Stimulated activated CD4-positive, alpha-beta T cell treated with anti-CD3 and anti-CD28 coated beads, TNF-alpha, amount 100 ng/mL, for 1 hour (primary cell): Measurements from ENCODE around the gene HPS1.

Source experiments
- DNase-seq, 3 donors: peaks; one replicate each; pipeline ENCODE4 v3.0.0-alpha.2; 2020; ENCODE audit warnings: low read depth in 3 of 3, low spot score in 1 of 3

HPS1 gene

DNA sequence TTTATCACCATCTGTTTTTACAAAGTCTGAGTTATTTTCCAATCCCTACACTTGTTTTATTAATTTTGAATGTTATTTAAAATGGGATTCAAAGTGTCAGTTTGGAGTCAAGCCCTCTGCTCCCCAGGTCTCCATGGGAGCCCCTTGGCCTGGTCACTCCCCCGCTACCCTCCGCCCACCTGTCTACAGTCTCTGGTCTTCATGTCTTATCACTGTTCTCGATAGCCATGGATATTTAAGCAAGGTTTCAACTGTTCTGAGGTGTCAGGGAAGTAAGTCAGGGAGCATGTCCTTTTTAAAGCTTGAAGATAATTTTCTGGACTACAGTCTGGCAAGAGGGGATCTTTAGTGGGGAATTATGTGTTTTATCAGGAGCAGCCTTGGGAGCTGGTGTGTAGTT lies 19.1 kb upstream of the HPS1 start:
- no peak for DNase-seq

DNA sequence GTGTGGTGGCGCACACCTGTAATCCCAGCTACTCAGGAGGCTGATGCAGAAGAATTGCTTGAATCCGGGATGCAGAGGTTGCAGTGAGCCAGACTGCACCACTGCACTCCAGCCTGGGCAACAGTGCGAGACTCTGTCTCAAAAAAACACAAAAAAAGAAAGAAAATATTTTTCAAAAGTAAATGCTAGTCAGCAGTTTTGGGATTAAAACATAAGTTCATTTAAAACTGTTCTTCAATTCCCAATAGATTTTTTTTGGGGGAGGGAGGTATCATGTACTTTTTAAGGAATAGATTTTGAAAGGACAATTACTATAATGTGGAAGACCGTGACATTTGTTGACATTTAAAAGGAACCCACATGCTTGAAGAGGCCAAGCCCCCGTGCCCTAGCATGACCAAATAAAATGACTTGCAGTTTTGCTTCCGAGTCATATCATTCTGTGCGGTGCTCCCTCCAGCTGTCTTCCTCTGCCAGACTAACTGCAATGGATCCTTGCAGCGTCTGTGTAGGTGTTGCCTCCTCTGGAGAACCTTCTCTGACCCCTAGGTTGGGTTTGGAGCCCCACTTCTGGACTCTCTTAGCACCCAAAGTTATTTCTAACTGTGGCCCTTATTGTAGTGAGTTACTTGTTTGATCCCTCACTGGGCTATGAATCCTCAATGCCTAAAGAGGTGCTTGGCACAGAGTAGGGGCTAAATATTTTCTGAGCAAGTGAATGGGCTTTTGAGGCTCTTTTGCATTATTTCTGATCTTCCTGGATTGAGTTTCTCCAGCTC lies 17.4 kb upstream of the HPS1 start:
- DNase-seq = no peak

DNA sequence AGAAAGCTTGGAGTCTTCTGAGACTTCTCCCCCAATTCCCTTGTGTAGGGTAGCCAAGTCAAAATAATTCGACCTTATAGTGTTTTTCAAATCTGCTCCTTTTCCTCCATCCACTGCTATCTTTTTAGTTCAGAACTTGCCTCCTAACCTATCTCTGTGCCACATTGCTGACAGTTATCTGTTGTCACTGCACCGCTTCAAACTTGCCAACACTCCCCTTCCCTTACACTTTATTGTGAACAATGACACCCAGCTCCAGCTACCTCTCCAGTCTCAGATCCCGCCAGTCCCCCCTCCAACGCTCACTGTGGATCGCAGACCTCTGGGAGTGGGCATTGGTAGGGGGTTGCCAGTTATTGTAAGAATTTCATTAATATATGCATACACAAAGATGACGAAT lies 16.3 kb upstream of the HPS1 start:
- no peak for DNase-seq

DNA sequence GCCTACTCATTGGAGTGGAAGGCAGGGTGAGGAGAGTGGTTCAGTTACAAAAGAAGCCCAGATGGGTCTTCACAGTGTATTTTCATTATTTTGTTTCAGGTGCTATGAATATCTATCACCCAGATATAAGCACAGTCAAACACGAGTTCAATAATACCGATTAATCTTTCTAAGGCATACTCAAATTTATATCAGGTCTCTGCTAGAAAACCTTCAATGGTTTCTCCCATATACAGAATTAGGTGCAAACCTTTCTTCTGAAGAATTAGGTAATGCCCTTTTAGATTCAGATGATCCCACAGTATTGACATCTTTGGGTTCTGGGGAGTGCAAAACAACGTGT lies 14.7 kb upstream of the HPS1 start:
- DNase-seq = no peak

- no peak for DNase-seq
Observed at GRCh38 chr10:98460837-98461499, 14.2 kb upstream of the HPS1 start.

- DNase-seq = no peak
Observed at GRCh38 chr10:98458809-98459784, 12.4 kb upstream of the HPS1 start.

DNA sequence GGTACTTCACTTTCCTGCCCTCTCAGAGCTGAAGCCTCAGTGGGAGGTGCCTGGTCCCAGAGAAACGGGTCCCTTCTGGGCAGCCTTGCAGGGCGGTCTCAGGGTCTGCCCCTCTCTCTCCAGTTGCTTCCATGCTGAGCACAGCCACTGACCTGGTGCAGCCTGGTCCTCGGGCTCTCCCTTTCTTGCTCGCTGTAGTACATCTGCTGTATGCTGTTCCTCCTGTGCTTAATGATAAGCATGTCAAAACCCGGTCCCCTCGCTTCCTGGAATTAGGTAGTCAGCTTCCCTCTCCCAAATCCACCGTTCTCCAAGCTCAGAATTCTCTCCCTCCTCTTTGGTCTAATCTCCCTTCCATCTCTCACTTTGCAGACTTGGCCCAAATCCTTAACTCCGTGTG lies 11.0 kb upstream of the HPS1 start:
- no peak for DNase-seq

DNA sequence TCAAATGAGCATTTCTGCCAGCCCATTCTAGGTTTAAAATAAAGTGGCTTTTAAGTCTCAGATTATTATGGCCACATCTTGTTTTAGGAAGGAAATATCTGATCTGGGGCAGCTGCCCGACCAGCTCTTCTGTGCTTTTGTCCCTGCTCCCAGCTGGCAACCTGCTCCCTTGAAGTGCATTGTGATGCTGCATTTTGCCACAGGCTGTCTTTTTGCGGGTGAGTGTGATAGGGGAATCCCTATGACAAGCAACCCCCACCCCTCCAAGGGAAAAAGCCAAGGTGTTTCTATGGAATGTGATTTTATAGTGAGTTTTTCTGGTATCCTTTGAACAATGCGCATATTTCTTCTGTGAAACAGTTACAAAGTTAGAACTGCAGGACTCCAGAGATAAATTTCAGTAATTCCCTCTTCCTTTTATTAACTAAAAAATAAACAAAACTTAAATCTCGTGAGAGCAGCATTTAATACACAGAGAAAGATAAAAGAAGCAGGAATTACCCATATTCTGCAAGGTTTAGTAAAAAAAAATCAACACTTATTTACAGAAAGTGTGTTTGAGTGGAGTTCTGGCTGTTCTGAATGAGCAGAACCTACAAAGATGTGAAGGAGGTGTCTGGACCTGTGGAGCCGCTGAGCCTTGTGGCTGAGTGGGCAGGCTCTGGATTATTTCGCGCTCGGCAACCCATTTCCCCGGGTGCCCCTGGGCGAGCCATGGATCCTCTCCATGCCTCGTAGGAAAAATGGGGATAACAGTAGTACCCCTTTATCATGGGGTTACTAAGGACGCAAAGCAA lies 10.1 kb upstream of the HPS1 start:
- DNase-seq = no peak

DNA sequence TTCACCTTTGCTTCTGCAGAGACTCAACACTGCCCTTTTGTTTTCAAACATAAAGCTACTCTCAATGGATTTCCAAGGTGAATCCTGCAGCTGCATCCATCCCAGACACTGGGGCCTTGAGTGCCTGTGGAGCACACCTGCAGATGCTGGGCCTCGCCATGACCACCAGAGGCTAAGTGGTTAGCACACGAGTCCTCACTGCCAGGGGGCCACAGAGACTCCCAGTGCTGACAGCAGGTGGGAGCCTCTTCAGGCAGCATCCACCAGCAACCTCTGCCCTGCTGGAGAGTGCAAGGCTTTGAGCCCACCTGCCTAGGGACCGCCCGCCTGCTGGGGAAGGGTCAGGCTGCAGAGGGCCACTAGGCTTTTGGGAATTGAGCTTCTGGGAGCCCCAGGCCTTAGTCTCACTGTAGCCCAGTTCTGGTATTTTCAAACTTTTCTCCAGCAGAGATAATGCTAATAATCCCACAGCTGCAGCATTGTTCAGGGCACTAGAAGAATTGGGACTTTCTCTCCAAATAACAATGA lies 9.4 kb upstream of the HPS1 start:
- DNase-seq = no peak

GRCh38 chr10:98453729-98454128 lies 7.0 kb upstream of the HPS1 start:
- no peak for DNase-seq

DNA sequence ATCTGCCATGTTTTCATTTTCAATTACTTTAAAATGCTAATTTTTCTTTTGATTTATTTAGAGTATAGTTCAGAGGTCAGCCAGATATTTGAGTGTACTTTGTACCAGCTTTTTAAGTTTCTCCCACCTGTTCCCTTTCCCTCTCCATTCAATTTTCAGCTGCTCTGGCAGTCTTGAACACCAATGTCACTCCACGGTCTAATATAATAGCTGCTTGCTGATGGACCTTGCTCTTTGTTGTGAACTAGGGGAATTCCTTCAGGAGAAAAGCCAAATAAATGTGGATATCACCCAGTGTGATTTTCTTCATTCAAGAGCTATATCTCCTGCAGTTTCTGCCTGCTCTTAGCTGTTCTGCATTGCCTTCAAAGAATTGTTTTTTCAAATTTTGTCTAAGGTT lies 3.9 kb upstream of the HPS1 start:
- DNase-seq = no peak

- DNase-seq = no peak
Observed at GRCh38 chr10:98449287-98449686, 2.6 kb upstream of the HPS1 start.

DNA sequence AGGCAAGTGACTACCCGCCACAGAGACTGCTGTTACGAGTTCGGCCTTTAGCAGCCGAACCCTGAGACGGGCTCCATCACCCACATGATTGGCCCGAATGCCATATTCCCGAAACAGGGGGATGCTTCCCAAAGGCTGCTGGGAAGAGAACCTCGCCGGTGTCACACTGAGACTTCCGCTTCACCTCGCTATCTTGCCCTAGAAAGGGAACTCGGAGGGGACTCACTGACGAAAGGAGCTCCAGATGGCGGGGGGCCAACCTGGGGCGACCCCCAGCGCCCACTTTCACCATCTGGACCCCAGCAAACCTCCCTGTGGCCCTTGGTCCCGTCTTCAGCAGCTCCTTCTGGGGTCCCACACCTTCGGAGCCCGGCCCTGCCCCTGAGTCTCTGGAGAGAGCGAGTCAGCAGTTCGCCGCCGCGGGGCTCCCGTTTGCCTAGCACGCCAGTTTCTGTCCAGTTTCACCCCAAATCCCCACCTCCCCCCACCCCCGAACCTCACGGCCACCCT lies 529 bp downstream of the HPS1 start:
- peak in 1 of 3 donors; percentile 28 for DNase-seq

GRCh38 chr10:98445200-98445812 lies 1.4 kb downstream of the HPS1 start:
- no peak for DNase-seq

- DNase-seq = no peak
Observed at GRCh38 chr10:98444314-98445006, 2.3 kb downstream of the HPS1 start.

DNA sequence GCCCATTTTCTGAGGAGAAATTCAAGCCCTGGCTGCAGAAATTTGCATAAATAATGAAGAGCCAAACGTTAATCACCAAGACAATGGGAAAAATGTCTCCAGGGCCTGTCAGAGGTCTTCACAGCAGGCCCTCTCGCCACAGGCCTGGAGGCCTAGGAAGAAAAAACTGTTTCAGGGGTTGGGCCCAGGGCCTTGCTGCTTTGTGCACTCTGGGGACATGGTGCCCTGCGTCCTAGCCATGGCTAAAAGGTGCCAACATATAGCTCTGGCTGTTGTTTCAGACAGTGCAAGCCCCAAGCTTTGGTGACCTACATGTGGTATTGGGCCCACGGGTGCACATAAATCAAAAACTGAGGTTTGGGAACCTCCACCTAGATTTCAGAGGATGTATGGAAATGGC lies 8.0 kb downstream of the HPS1 start:
- no peak for DNase-seq

DNA sequence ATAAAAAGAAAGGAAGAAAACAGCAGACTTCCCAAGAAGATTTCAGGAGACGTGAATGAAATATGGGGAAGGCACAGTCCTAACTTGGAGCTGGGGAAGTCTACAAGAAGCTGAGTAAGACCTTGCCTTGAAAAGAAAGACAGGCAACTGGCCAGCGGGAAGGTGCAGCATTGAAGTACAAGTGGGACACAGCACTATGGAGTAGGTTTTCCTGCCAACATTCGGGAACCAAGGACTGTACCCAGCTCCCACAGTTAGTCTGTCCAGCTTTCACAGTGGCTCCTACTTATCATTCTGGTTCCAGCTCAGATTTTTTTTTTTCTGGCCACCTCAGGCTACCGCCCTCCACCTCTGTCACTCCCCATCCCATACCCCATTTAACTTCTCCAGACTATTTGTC lies 10.0 kb downstream of the HPS1 start:
- DNase-seq = no peak

- DNase-seq = no peak
Observed at GRCh38 chr10:98435178-98435577, 11.6 kb downstream of the HPS1 start.

DNA sequence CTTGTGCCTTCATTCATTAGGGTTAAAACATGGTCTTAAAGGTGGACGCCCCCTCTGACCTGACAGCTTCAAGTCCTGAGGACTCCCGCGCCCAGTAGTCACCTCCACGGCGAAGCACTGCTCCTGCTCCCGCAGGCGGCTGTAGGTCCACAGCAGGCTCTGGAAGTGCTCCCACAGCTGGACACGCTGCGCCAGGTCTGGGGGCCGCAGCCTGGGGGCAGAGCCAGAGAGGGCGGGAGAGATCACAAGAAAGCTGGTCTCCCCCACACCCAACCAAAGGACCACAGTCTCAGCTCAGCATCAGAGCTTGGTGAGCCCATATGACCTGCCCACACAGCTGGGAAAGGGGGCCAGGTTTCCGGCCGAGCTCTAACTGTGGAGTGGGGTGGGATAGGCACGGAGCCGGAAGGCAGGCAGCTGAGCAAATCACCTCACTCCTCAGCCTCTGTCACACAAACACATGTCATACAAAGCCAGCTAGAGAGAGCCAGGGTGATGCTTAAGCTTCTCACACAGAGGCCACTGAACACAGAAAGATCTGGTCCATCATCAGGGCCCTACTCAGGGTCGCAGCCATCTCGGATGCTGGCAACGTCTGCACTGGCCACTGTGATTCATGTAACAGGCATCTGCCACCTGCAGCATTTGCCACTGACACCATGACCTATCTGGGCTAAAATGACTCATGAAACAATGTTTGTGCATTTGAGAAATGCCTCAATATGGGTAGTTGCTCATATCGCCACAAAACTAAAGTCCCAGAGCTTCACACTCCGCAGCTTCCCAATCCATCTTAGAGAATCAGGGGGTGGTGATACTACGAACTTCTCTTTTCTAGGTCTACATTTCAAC lies 12.6 kb downstream of the HPS1 start:
- no peak for DNase-seq
